ENCODE measurements around the gene HS6ST2.
"Not testable (repeated sequence)": the region's sequence is repeated elsewhere in the genome, so short reads cannot be mapped to it uniquely, and the experiment has no call there.

The HS6ST2 gene

GRCh38 chrX:132958091-132958703, at the start of gene HS6ST2:
TSS of gene HS6ST2 (minus strand) at chrX:132958629.
- no peak for DNase-seq

- DNase-seq = no peak
Observed at GRCh38 chrX:133007458-133007857, 49.0 kb upstream of the HS6ST2 start.

GRCh38 chrX:133005616-133006015, 47.2 kb upstream of the HS6ST2 start:
- no peak for DNase-seq

GRCh38 chrX:133005042-133005441, 46.6 kb upstream of the HS6ST2 start:
- no peak for DNase-seq

GRCh38 chrX:132999209-132999608, 40.8 kb upstream of the HS6ST2 start:
- no peak for DNase-seq

GRCh38 chrX:132990835-132991234, 32.4 kb upstream of the HS6ST2 start:
- no peak for DNase-seq

- no peak for DNase-seq
Observed at GRCh38 chrX:132986556-132986955, 28.1 kb upstream of the HS6ST2 start.

- DNase-seq = no peak
Observed at GRCh38 chrX:132984058-132984650, 25.7 kb upstream of the HS6ST2 start.

- DNase-seq = no peak
Observed at GRCh38 chrX:132983496-132983895, 25.1 kb upstream of the HS6ST2 start.

- not testable (repeated sequence) for DNase-seq
Observed at GRCh38 chrX:132980035-132980434, 21.6 kb upstream of the HS6ST2 start.

GRCh38 chrX:132968296-132968949, 10.0 kb upstream of the HS6ST2 start:
- no peak for DNase-seq

- DNase-seq = no peak
Observed at GRCh38 chrX:132967049-132967448, 8.6 kb upstream of the HS6ST2 start.

- no peak for DNase-seq
Observed at GRCh38 chrX:132965461-132965860, 7.0 kb upstream of the HS6ST2 start.

GRCh38 chrX:132961511-132961910, 3.1 kb upstream of the HS6ST2 start:
- DNase-seq = no peak

- no peak for DNase-seq
Observed at GRCh38 chrX:132957211-132958090, 978 bp downstream of the HS6ST2 start.

- no peak for DNase-seq
Observed at GRCh38 chrX:132956421-132957210, 1.8 kb downstream of the HS6ST2 start.

- DNase-seq = no peak
Observed at GRCh38 chrX:132955690-132956089, 2.7 kb downstream of the HS6ST2 start.

- no peak for DNase-seq
Observed at GRCh38 chrX:132954323-132954722, 4.1 kb downstream of the HS6ST2 start.

GRCh38 chrX:132953354-132953753, 5.1 kb downstream of the HS6ST2 start:
- DNase-seq = no peak

- DNase-seq = no peak
Observed at GRCh38 chrX:132948648-132949260, 9.7 kb downstream of the HS6ST2 start.

- not testable (repeated sequence) for DNase-seq
Observed at GRCh38 chrX:132945055-132945599, 13.3 kb downstream of the HS6ST2 start.

Data from SIG-M5 (cell line).